HG02938 (cell line): ENCODE measurements around the gene MYO7B.

Experiments used
- ATAC-seq: cut with Tn5 transposase; IDR thresholded peaks from one replicate; pipeline ENCODE4 v1.9.1; 2021; ENCODE audit warnings: mild to moderate bottlenecking, moderate library complexity; ENCODE audit not compliant: unreplicated experiment

Gene MYO7B

DNA sequence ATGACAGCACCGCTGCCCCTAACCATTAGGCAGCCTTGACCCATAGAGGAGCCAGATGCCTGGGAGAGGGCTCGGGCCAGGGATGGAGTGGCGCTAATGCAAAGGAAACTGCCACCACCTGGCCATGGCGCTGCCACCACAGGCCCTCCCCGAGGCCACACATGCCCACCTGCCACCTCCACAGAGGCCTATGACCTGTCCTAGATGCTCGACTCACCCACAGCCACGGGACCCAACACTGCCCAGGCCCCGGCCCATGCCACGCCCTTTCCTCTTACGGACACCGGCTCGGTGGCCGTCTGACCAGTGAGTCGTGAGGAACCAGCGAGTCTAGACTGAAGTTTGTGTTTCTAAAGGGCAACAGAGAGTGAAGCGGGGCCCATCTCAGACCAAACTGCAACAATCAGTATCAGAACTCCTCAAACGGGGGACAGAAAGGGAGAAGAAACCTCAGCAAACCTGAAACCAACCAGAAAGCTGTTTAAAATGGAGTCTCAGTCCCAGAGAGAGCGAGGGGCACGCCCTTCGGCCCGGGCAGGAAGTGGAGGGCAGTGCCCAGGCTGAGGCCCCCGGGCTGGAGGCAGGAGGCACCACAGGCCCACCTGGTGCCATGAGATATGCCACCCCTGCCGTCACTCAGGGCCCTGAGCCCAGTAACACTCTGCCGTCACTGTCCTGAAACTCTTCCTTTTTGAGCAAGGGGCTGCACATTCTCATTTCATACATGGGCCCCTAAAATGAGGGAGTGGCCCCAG is 111.2 kb downstream of the MYO7B start:
- ATAC-seq = no peak

DNA sequence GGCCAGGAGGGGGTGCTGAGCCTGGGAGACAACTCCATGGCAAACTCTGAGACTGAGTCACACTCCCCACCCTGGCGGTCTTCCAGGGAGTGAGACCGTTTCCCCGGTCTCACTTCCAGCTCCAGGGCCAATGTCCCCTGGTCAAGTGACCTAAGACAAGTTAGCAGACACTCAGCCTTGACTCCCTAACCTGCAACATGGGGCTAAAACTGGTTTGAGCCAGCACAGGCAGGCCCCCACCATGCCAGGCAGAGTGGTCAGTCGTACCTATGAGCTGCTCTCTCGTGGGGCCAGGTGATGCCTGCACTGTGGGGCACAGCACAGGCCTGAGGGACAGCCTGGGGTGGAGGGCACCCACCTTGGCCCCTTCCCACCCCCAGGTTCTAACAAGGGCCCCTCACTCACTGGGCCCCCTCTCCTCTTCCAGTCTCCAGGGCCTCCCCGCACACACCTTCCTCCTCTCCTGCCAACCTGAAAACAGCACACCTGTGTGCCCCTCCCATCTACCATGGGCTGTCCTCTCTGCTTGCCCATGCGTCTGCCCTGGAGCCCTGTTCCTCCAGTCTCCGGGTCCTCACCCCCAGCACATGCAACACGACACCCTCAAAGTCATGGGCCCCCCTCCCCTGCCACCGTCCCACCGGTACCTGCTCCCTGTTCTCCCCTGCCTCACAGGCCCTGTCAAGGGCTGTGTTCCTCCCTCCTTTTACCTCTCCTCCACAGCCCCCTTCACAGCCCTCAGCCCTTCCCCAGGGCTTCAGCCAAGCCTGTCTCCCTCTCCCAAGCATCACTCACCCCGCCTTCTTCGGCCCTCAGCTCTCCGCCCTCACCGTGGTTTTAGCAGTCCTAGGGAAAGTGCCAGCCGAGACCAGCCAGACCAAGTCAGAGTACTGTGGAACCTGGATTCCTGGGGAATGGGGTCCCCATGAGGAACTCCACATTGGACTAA is 112.0 kb downstream of the MYO7B start:
- ATAC-seq = no peak

DNA sequence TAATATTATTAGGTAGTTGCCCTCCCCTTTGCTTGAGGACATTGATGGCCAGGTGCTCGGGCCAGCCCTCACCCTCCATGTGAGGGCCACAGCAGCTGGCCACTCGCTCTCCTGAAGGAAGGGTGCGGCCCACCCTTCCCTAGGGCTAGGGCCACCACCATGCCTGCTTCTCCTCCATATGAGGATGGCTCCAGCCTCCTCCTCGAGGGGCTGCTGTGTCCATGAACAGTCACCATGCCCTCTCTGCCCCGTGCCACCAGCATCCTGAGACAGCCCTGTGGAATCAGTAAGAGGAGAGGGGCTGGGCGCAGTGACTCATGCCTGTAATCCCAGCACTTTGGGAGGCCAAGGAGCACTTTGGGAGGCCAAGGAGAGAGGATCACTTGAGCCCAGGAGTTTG is 112.8 kb downstream of the MYO7B start:
- ATAC-seq = no peak

DNA sequence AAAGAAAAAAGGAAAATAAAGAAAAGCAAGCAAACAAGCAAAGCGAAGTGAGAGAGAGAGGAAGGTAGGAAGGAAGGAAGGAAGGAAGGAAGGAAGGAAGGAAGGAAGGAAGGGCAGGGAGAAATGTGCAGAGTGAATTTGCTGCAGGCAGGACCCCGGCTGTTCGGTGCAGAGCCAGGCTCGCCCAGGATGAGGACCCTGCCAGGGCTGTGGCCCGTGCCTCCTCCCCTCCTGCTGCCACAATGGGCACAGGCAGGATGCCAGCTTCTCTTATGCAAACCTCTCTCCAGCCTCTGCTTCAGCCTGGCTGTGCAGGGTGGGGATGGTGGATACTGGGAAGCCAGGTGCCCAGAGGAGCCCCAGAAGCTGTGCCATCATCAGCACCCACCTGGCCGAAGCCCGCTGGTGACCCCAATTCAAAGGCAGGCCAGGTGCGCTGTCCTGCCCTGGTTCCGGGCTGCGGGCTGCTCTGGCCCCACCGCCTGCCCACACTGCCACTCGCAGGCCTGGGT is 113.7 kb downstream of the MYO7B start:
- ATAC-seq = no peak

DNA sequence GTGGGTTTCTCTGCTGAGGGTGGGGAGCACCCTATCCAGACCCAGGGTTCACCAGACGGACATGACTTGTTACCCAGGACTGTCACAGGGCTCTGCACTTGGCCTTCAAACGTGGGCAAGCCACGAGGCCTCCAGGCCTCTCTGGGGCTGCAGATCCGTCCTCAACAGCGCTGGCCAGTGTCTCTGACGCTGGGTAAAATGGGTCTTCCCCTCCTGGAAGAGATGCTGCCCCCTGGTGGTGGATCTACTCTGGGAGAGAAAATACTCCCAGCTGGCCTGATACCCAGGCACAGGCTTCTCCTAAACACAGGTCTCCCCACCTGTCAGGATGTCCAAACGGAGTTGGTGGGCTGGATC is 114.2 kb downstream of the MYO7B start:
- peak; percentile 65 for ATAC-seq

DNA sequence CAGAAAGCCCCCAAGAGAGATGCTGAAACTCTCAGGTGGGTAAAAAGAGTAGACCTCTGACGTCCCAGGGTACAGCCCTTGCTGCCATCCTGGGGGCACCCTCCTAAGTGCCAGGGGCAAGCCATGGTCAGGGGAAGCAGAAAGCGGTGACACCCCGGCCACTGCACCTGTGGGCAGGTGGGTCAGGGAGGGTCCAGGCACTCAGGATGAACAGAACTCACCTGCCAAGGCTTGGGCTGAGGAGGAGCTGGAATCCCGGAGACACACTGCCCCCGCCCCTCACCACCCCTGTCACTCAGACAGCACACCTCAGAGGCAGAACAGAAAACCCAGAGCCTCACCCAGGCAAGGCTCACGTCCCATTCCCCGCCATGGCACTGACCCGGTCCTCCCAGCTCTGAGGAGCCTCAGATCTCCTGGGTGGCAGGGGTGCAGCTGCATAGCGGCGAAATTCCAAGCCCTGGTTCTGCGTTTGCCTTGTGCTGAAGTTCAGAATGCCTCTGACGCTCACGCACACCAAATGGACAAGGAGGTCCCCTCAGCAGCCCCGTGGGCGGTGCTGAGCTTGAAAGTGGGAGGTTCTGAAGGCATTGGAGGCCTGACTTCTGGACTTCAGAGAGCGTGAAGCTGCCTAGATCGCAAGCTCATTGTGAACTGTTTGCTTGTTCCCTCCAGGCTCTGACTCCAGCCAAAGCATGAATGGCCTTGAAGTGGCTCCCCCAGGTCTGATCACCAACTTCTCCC is 114.7 kb downstream of the MYO7B start:
- ATAC-seq = no peak

DNA sequence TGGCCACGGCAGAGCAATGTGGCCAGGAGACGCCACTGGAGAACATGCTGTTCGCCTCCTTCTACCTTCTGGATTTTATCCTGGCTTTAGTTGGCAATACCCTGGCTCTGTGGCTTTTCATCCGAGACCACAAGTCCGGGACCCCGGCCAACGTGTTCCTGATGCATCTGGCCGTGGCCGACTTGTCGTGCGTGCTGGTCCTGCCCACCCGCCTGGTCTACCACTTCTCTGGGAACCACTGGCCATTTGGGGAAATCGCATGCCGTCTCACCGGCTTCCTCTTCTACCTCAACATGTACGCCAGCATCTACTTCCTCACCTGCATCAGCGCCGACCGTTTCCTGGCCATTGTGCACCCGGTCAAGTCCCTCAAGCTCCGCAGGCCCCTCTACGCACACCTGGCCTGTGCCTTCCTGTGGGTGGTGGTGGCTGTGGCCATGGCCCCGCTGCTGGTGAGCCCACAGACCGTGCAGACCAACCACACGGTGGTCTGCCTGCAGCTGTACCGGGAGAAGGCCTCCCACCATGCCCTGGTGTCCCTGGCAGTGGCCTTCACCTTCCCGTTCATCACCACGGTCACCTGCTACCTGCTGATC is 115.4 kb downstream of the MYO7B start:
- no peak for ATAC-seq

DNA sequence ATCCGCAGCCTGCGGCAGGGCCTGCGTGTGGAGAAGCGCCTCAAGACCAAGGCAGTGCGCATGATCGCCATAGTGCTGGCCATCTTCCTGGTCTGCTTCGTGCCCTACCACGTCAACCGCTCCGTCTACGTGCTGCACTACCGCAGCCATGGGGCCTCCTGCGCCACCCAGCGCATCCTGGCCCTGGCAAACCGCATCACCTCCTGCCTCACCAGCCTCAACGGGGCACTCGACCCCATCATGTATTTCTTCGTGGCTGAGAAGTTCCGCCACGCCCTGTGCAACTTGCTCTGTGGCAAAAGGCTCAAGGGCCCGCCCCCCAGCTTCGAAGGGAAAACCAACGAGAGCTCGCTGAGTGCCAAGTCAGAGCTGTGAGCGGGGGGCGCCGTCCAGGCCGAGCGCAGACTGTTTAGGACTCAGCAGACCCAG is 115.9 kb downstream of the MYO7B start:
- no peak for ATAC-seq

DNA sequence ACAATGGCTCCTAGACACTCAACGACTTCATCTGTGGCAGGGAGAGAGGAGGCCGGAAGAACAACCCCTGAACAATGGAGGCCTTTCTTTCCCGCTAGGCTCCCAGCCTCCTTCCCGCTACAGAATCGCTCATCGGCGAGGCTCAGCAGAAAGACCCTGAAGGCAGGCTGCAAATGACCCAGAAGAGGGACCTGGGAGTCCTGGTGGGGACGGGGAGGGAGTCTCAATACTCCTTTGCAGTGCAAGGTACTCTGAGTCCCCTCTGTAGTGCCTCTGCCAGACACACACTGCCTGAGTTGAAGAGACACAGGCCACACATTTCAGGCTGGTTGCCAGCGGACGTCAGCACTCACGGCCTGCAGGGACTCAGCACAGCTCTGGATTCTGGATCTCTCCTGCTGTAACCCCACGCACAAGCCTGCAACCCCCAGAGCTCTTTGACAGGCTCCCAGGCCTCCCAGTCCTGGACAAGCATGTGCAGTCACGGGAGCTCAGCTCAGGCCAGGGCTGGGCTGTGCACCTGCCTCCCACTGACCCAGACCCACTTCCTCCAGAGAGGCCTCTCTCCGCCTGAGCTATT is 116.6 kb downstream of the MYO7B start:
- no peak for ATAC-seq

DNA sequence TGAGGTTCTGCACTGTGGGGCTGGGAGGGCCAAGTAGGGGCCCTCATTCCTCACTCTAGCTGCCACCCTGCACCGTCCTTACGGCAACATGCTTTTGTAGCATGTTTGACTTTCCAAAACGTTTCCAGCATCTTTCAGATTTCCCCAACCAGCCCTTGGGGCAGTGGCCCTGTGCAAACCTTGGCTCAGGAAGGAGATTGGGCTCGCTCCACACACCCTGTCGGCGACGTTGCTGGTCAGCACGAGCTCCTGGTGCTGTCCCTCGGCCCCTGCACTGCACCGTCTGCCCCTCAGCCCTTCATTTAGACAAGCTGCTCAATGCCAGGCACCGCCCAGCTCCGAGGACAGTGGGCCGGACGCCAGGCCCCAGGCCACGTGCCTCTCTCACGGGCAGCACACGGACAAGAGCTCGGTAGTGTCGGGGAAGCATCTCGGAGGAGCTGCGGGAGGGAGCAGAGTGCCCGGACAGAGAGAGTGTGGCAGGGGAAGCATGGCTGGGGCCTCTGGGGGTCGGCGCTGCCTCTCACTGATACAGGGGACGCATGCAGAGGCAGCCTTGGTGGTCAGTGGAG is 117.4 kb downstream of the MYO7B start:
- ATAC-seq = no peak

DNA sequence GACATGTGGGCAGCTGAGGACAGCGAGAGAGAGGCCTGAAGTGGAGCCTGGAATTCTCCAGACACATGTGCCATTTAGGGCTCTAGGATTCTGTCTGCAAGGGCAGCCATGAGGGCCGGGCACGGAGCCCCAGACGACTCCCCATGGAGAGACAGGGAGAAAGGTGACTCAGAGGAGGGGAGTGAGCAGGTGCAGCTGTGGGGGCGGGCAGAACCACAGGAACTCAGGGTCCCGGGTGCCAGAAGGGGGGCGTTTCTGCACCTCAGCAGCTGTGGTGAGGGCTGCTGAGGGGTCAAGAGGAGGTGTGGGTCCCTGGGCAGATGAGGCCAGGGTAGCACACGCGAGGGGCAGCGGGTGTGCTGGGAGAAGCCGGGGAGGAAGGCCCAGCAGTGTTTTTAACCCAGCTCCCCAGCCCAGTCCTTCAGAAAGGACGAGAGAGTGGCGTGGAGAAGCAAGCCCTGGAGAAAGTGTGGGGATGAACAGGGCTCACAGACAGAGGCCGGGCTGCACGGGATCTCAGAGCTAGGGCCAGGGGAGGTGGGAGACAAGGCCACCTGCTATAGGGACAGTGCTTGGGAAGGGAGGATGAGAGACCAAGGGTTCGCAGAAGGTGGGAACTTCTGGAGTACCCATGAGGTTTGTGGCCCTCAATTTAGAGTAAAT is 118.1 kb downstream of the MYO7B start:
- ATAC-seq = no peak

DNA sequence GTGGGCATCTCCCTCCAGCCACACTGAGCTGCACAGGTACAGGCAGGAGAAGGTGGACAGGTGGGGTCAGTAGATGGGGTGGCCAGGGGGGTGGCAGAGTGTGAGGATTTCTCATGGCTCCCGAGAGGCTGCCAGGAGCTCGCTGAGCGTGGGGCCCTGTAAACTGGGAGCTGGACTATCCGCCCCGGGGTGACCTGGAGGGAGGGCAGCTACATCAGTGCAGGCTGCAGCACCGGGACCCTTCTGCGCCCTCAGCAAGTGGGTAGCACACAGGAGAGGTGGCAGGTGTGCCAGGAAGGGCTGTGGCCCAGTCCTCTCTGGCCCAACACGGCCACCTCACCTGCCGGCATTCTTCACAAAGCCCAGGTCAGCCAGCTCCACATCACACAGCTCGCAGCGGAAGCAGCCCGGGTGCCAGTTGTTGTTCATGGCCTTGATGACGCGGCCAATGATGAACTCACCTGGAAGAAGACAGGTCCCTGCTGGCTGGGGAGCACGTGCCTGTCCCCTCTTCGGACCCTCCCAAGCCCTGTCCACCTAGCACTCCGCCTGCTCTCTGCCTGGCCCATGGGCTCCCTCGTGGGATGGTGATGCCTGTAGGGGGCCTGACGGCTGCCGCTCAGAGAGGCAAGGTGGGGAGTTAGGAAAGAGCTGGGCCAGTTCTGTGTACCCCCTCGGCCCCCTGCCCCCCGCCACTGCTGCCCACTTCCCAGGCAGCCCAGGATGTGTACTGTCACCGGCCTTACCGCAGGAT is 118.8 kb downstream of the MYO7B start:
- ATAC-seq = no peak

DNA sequence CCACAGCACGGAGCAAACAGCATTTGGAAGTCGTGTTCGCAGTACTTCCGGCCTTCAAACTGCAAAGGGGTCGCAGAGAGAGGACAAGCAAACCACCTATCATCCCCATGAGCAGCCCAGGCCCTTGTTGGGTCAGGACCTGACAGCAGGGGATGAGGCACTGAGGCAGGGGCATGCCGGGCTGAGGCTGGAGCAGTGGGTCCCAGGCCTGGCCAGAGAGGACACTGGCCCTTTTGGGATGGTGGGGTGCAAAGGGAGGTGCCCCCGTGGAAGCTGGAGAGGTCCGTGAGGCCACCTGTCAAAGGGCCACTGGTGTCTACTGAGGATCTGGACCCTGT is 119.3 kb downstream of the MYO7B start:
- no peak for ATAC-seq

DNA sequence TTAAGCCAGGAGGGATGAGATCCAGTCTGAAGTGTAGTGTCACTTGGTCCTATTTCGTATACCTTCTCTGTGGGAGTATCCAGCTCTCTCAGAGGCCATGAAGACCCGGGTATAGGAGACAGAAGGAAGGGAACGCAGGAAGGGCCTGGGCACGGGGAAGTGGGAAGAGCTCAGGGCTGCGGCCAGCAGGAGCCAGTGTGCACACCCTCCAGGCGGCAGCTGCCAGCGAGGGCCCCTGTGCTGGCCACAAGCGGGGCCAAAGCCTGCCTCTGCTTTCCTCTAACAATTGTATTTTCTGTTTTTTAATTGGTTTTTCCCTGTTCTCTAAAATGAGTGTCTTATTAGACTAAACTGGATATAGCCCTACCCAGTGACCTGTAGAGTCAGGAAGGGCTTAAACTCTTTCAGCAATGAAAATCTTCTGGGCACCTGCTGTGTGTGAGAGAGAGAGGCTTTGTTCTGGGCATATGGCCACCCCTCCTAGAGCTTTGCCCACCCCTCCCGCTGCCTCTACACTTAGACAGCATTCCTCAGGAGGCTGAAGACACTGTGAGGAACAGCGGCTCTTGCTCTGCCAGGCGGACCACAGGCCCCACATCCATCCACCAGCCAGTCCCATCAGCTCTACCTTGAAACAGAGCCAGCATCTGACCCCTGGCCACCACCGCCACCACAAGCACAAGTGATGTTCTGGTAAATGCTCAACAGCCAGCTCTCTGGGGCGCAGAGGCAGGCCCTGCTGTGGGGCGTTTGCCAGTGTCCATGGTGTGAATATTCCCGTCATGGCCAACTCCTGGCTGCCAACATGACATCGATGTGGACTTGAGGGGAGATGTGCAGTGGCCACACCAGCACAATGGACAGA is 120.0 kb downstream of the MYO7B start:
- no peak for ATAC-seq

DNA sequence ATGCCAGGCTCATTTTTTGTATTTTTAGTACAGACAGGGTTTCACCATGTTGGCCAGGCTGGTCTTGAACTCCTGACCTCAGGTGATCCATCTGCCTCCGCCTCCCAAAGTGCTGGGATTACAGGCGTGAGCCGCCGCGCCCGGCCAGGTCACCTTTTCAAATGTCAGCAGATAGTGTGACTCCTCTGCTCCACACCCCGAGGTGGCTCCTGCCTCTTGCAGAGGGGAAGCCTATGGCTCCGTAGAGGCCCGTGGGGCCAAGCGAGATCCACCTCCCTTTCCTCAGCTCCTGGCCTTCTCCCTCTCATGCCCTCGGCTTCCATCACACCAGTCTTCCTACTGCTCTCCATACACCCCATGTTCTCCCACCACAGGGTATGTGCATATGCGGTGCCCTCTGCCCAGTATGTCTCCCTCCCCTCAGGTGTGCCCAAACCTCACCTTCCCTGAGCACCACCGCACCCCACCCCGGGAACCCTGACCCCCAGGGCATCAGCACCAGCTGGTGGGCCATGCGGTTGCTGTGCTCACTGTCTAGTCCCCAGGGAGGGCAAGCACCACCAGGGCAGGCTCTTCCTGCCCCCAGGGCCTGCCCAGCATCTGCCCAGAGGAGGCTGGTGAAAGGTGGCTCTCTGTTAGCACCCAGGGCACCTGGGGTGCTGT is 121.2 kb downstream of the MYO7B start:
- no peak for ATAC-seq

DNA sequence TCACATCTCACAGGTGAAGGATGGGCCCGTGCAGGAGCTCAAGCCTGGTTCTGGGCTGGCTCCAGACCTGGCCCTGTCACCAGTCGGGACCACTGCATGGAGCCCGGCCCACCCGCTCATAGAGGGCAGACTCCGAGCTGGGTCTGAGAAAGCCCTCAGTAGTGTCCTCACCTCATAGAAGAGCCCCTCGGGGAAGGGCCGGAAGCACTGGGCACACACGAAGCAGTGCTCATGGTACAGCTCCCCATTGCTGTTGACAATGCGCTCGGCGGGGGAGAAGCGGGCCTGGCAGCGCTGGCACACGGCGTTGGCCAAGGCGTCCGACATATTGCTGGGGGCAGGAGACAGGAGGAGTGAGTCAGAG is 121.7 kb downstream of the MYO7B start:
- no peak for ATAC-seq

DNA sequence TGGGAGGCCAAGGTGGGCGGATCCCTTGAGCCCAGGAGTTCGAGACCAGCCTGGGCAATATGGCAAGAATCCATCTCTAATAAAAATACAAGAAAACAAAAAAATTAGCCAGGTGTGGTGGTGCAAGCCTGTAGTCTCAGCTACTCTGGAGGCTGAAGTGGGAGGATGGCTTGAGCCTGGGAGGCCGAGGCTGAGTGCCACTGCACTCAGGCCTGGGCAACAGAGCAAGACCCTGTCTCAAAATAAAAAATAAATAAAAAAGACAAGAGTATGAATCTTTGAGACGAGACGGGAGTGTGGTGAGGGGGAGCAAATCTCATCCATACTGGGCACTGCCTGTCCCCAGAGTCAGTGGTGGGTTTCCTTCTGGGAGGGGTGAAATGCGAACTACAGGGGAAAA is 122.7 kb downstream of the MYO7B start:
- ATAC-seq = no peak
